GM18873 (cell line): Measurements from ENCODE around the gene CEND1.

Experiments used
- ATAC-seq: cut with Tn5 transposase; IDR thresholded peaks from one replicate; pipeline ENCODE4 v1.9.1; 2021; ENCODE audit warnings: mild to moderate bottlenecking, moderate library complexity, moderate number of reproducible peaks; ENCODE audit not compliant: unreplicated experiment, low FRiP score

Gene CEND1

DNA sequence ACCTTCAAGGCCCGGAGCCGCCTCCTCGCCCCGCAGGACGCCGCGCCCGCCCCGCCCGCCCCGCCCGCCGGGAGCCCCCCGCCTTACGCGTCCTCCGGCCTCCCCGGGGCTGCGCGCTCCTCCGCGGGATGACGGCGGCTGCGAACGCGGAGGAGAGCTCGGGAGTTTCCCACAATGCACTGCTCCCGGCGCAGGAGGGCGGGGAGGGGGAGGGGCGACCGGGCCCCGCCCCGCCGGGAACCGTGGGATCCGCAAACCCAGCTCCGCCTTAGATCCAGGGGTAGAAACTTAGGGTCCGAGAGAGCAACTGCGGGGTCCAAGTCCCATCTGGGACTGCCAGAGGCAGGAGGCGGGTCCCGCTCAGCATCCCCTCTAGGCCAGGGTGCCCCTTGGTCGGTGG lies at the start of gene CEND1:
CEND1 (minus strand) TSS at position 148 of the 400 bp plus-strand sequence. CDS start 1,514 bp downstream, outside the sequence.
- no peak for ATAC-seq

- no peak for ATAC-seq
Measured at GRCh38 chr11:839280-839623, 49.4 kb upstream of the CEND1 start.

DNA sequence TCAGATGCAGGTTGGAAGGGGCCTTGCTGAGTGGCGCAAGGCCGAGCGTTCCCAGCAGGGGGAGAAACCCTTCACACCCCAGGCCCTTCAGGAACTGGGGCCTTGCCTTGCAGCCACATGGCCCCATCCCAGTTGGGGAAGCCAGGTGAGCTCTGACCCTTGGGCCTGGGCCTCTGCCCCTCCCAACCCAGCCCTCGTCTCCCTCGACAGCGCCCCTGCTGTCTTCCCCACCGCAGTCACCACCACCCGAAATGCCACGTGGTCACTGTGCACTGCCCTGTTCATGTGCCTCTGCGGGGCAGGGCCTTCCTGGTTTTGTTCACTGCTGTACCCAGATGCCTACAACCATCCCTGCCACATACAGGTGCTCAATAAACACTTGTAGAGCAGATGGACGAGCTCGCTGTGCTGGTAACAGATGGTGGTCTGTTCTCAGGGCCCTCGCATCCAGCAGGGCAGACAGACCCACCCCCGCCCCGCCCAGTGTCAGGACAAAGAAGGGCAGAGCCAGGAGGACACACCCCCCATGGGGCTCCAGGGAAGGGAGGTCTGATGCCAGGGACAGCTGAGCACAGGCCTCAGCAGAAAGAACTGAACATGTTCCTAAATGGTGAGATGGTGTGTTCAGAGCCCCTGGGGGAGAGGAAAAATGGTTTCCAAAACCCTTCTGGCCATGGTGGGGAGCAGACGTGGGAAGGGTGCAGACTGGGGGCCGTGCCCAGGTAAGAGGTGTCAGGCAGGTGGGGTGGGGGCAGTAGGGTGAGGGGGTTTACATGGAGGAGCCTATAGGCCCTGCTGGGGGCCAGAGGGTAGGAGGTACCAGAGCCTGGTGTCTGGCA lies 48.8 kb upstream of the CEND1 start:
- ATAC-seq = no peak

DNA sequence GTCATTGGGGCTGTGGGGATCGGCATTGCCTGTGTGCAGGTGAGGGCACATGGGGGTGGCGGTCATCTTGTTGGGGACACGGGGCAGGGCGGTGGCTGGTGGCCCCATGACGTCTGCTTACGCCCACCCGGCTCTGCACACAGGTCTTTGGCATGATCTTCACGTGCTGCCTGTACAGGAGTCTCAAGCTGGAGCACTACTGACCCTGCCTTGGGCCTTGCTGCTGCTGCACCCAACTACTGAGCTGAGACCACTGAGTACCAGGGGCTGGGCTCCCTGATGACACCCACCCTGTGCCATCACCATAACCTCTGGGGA lies 48.1 kb upstream of the CEND1 start:
- no peak for ATAC-seq

GRCh38 chr11:837189-837989 lies 47.5 kb upstream of the CEND1 start:
- ATAC-seq = no peak

- no peak for ATAC-seq
Measured at GRCh38 chr11:836700-837099, 46.8 kb upstream of the CEND1 start.

DNA sequence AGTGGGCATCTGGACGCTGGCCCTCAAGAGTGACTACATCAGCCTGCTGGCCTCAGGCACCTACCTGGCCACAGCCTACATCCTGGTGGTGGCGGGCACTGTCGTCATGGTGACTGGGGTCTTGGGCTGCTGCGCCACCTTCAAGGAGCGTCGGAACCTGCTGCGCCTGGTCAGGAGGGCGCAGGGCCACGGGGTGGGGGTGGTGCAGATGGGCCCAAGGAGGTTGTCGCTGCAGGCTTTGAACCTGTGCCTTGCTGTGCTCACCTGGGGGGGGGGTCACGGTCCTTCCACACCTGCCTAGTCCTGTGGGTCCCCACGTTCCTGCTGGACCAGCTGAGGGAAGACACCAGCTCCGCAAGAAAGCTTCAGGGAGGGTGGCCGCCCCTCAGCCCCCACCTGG lies 46.4 kb upstream of the CEND1 start:
- ATAC-seq = no peak

- ATAC-seq = no peak
Measured at GRCh38 chr11:834371-835316, 44.8 kb upstream of the CEND1 start.

DNA sequence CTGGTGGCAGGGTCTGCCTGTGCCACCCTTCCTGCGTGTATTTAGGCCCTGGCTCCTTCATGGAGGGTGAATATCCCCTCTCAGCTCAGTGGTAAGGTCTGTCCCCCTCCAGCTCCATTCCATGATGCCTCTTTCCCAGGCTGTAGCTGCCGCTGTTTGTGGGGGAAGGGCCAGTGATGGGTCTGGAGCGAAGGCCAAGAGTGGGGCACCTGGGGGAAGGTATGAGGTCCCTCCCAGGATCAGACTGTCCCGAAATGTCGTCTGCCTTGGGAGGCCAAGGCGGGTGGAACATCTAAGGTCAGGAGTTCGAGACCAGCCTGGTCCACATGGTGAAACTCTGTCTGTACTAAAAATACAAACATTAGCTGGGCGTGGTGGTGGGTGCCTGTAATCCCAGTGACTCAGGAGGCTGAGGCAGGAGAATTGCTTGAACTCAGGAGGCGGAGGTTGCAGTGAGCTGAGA lies 44.0 kb upstream of the CEND1 start:
- no peak for ATAC-seq

DNA sequence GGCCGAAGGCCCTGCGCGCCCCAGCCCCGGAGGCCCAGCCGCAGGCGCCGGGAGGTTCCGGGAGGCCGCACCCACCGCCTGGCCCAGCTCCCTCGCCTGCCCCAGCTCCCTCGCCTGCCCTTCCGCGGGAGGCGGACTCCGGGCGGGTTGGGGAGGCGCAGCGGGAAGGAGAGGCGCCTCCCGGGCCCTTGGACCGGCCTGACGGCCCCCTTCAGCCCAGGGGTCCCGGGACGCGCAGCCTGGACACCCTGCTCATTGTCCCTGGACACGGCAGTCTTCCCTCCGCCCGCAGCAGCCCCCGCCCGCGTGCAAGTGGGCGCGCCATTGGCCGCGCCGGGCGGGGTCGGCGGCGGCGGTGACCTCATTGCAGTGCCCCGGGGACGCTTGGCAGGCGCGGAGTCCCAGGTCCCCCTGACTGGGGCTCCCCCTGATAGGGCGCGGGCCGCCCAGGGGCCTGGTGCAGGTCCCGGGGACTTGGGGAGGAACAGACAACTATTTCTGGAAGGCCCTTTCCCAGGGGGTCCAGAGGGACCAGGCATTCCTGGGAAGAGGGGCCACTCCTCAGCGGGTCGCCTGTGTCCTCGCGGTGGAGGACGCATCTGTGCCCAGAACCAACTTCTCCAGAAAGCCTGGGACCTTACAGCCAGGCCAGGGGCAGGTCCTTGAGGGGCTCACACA lies 43.4 kb upstream of the CEND1 start:
- ATAC-seq = no peak

DNA sequence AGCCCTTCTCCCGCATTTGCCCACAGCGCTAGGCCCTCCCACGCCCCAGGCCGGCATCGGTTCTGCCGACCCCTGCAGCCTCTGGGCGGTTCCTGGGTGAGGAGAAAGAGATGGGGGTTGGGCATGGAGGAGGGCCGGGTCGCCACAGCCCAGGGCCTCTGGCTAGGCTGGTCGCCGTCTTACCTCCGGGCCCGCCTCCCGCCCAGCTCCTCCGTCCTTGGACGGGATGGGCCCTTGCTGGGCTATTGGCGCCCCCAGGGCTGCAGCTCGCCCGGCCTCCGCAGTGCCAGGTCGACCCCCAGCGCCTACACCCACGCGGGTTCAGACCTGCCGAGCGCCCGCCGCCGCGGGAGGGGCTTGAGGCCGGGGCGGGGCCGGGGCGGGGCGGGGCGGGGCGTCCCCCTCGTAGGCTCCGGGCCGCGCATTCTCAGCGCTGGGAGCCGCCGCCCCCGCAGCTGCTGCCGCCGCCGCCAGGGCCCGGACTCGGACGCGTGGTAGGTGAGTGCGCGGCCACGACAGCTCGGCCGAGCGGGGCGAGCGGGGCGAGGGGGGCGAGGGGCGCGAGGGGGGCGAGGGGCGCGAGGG lies 42.7 kb upstream of the CEND1 start, which contains the start of gene CD151:
CD151 (plus strand) TSS at position 424 of the 585 bp plus-strand sequence. CDS start 3,118 bp downstream, outside the sequence.
- ATAC-seq = no peak

- ATAC-seq = no peak
Measured at GRCh38 chr11:831961-832528, 42.2 kb upstream of the CEND1 start.

DNA sequence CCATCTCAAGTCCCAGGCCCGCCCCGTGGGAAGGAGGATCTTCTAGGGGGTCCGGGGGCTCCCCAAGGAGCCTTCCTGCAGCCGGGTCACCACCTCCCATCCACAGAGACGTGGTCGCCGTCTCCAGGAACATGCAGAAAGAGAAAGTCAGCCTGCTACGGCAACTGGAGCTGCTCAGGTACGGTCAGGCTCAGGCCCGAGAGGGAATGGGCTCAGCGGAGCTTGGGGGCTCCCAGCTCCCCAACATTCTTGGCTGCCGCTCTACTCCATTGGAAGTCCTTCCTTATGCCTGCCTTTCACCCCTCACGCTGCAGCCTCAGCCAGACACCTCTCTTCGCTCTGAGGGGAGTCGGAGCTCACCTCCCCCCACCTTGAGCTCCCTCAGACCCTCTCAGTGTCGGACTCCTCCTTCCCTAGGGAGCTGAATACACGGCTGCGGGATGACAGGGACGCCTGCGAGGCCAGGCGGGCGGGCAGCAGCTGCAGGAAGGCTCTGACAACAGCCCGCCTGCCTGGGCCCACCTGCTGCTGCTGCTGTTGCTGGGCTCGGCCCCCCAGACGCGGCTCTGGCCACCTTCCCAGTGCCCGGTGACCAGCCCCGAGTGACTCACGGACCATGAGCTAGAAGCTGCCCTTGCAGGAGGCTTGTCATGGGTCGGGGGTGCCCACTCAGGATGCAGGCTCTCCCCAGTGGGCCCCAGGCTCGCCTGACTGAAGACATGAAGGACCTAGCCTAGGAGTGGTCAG lies 41.4 kb upstream of the CEND1 start:
- no peak for ATAC-seq

DNA sequence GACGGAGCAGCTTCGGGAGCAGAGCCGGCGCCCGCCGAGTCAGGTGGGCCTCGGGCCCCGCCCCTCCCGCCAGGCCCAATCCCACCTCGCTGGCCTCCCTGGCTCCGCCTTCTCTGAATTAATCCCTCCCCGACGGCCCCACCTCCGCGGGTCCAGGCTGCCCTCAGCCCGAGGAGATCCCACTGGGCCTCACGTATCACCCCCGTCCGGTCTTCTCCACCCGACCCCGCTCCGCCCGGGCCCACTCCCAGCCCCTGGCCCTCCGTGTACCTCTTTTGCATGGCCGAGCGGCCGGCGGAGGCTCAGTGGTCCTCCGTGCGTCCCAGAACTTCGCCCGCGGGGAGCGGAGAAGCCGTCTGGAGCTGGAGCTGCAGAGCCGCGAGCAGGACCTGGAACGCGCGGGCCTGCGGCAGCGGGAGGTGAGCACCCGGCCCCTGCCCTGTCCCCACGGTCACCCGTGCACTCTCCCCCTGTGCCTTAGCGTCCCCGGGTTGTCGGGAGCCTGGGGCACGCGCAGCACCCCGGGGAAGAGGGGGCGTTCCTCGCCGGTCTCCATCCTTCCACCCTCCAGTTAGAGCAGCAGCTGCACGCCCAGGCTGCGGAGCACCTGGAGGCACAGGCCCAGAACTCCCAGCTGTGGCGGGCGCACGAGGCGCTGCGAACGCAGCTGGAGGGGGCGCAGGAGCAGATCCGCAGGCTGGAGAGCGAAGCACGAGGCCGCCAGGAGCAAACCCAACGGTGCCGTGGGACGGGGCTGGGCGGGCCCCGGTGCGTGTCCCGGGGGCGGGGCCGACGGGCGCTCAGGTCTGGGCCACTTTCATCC lies 40.6 kb upstream of the CEND1 start:
- ATAC-seq = no peak

- no peak for ATAC-seq
Measured at GRCh38 chr11:829847-830294, 40.0 kb upstream of the CEND1 start.

DNA sequence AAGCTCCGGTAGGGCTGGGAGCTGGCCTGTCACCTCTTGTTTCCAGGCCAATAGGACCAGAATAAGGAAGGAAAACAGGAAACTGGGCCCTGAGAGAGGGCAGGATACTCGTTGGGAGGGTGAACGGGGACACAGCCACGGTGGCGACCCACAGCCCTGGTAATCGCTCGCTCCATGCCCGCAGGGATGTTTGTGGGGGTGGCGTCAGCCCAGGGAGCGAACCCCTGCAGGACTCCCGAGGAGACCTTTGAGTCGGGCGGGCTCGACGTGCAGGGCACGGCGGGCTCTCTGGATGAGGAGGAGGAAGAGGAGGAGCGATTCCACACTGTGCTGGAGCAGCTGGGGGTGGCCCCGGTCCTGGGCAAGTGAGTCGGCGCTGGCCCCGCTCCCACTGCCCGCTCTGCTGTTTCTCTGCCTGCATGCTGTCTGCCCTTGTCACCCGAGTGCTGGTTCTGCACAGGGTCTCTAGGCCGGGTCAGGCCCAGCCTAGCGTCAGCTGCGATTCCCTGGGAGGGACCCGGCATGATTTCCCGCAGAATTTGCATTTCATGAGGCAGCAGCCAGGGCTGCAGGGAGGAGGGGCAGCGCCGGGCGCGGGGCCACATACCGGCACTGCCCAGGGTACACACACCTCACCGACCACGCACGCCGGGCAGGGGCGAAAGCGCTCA lies 39.4 kb upstream of the CEND1 start:
- no peak for ATAC-seq

DNA sequence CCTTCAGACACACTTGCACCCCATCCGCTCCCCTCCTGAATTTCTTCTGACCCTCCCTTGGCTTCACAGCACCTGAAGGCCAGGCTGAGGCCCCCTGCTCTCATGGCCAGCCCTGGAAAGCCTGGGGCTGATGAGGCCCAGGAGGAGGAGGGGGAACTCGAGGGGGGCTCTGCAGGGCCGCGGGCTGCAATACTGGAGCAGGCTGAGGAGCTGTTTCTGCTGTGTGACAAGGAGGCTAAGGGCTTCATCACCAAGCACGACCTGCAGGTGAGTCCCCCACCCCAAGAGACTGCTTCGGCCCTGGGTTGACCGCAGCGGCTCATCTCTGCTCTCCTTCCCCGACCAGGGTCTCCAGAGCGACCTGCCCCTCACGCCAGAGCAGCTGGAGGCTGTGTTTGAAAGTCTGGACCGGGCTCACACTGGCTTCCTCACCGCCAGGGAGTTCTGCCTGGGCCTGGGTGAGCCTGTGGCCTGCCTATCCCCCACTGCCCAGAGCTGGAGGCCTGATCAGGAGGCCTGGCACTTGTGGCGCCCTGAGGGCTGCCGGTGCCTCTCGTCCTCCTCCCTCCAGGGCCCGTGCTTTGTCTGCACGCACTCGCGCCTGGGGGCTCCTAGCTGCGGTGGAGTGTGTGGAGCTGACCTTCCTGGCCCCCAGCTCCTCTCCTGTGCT lies 38.8 kb upstream of the CEND1 start:
- ATAC-seq = no peak
